ENCODE data around the gene TSPEAR. TPM values are rescaled to one million over a fixed set of nuclear protein-coding genes. Genes with fewer than 3 reads are reported as not detected.

Gene TSPEAR
- total and polyA plus RNA-seq, 9 of the 15 experiments (the other 6 are each of a cell fraction or from before 2014, with no cell fraction given), result not detected

DNA sequence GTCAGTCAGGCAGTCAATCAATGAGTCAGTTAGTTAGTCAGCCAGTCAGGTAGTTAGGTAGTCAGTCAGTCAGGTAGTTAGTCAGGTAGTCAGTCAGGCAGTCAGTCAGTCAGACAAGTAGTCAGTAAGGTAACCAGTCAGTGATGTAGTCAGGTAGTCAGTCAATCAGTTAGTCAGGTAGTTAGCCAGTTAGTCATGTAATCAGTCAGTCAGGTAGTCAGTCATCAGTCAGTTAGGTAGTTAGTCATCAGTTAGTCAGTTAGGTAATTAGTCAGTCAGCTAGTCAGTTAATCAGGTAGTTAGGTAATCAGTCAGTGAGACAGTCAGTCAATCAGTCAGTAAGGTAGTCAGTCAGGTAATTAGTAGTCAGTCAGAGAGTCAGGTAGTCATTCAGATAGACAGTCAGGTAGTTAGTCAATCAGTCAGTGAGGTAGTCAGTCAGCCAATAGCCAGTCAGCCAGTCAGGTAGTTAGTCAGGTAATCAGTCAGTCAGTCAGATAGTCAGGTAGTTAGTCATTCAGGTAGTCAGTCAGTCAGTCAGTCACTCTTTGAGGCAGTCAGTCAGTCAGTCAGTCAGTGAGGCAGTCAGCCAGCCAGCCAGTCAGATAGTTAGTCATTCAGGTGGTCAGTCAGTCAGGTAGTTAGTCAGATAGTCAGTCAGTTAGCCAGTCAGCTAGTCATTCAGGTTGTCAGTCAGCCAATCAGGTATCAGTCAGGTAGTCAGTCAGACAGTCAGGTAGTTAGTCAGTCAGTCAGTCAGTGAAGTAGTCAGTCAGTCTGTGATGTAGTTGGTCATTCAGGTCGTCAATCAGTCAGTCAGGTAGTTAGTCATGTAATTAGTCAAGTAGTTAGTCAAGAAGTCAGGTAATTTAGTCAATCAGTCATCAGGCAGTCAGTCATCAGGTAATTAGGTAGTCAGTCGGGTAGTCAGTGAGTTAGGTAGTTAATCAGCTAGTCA, 186.7 kb downstream of the TSPEAR start:
- ChIA-PET POLR2A (no interaction called here), CTCF (ENCODE audit: low intra/inter-chr PET ratio) (no interaction called here)
- intact Hi-C loops (cut with micrococcal nuclease) (no loop called here), in situ Hi-C loops (cut with MboI) (no loop called here)
- Histone ChIP-seq H3K27ac (ENCODE audit: extremely low read depth, low read depth, low read length) (no peak overlapping the region), H3K4me3 (no peak overlapping the region), H3K4me1 (replicated peaks in 1 of 2; ENCODE audit: control insufficient read depth in 2 of 2, insufficient read depth in 2 of 2, low read length in 2 of 2) (peaks cover 0 to 28% of the 10 kb centered on the region in 2 experiments; a peak in 1 of 5 replicates), H3K9ac (ENCODE audit: insufficient read depth in 1 of 2, low read depth in 2 of 2, low read length in 2 of 2) (no peak overlapping the region), H4K20me1 (replicated peaks; ENCODE audit: control insufficient read depth, insufficient read depth, low read length) (peaks cover 9% of the 10 kb centered on the region; the same call in 1 of the 2 replicates), H3K4me2 (ENCODE audit: insufficient read depth, low read length) (no peak overlapping the region), H3K9me3 (replicated peaks; ENCODE audit: control insufficient read depth, insufficient read depth, low read depth, low read length) (peaks cover 21% of the 10 kb centered on the region; the same call in 1 of the 2 replicates), H2AFZ (ENCODE audit: low read depth, low read length) (no peak overlapping the region), H3K79me2 (ENCODE audit: control insufficient read depth, insufficient read depth, low read length) (no peaks in the 10 kb centered on the region), H3K9me1 (ENCODE audit: control insufficient read depth, insufficient read depth, low read length) (no peaks in the 10 kb centered on the region), H3K36me3 (ENCODE audit: control insufficient read depth, insufficient read depth, low read length) (no peaks in the 10 kb centered on the region), H3K27me3 (ENCODE audit: control insufficient read depth in 2 of 2, insufficient read depth in 2 of 2, low read length in 2 of 2) (peaks cover 22 to 51% of the 10 kb centered on the region in 2 experiments; a peak in 3 of 5 replicates)
- TF ChIP-seq OTX1 (CRISPR knock-in tag; IDR thresholded peaks at IDR 0.05), result peak; percentile 21; the same call in 1 of the 2 replicates
- TF ChIP-seq, protein P1, sequence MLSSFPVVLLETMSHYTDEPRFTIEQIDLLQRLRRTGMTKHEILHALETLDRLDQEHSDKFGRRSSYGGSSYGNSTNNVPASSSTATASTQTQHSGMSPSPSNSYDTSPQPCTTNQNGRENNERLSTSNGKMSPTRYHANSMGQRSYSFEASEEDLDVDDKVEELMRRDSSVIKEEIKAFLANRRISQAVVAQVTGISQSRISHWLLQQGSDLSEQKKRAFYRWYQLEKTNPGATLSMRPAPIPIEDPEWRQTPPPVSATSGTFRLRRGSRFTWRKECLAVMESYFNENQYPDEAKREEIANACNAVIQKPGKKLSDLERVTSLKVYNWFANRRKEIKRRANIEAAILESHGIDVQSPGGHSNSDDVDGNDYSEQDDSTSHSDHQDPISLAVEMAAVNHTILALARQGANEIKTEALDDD (IDR thresholded peaks at IDR 0.05), result peak; percentile 77
- TF ChIP-seq, protein P2, sequence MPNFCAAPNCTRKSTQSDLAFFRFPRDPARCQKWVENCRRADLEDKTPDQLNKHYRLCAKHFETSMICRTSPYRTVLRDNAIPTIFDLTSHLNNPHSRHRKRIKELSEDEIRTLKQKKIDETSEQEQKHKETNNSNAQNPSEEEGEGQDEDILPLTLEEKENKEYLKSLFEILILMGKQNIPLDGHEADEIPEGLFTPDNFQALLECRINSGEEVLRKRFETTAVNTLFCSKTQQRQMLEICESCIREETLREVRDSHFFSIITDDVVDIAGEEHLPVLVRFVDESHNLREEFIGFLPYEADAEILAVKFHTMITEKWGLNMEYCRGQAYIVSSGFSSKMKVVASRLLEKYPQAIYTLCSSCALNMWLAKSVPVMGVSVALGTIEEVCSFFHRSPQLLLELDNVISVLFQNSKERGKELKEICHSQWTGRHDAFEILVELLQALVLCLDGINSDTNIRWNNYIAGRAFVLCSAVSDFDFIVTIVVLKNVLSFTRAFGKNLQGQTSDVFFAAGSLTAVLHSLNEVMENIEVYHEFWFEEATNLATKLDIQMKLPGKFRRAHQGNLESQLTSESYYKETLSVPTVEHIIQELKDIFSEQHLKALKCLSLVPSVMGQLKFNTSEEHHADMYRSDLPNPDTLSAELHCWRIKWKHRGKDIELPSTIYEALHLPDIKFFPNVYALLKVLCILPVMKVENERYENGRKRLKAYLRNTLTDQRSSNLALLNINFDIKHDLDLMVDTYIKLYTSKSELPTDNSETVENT (CRISPR knock-in tag; IDR thresholded peaks at IDR 0.05), result peak; percentile 13
- no peak for TF ChIP-seq ZNF232 (CRISPR knock-in tag; IDR thresholded peaks at IDR 0.05)
- 0 out of 2 replicates have a peak, but pooled peaks have one; percentile 16 for TF ChIP-seq GATA2 (CRISPR knock-in tag; IDR thresholded peaks at IDR 0.05)
- TF ChIP-seq TBP (optimal IDR thresholded peaks at IDR 0.05; ENCODE audit: low read depth, low read length), result no peak
- TF ChIP-seq, protein P3, sequence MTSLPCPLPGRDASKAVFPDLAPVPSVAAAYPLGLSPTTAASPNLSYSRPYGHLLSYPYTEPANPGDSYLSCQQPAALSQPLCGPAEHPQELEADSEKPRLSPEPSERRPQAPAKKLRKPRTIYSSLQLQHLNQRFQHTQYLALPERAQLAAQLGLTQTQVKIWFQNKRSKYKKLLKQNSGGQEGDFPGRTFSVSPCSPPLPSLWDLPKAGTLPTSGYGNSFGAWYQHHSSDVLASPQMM (CRISPR knock-in tag; IDR thresholded peaks at IDR 0.05), result peak; percentile 11; the same call in 1 of the 2 replicates
- TF ChIP-seq SMARCE1 (IDR thresholded peaks at IDR 0.05), result no peak
- TF ChIP-seq GTF2B (IDR thresholded peaks at IDR 0.05; ENCODE audit: extremely low read depth, insufficient read length), result no peak
- TF ChIP-seq ZNF584 (CRISPR knock-in tag; IDR thresholded peaks at IDR 0.05; ENCODE audit: low read depth), result no peak
- TF ChIP-seq, protein P4, sequence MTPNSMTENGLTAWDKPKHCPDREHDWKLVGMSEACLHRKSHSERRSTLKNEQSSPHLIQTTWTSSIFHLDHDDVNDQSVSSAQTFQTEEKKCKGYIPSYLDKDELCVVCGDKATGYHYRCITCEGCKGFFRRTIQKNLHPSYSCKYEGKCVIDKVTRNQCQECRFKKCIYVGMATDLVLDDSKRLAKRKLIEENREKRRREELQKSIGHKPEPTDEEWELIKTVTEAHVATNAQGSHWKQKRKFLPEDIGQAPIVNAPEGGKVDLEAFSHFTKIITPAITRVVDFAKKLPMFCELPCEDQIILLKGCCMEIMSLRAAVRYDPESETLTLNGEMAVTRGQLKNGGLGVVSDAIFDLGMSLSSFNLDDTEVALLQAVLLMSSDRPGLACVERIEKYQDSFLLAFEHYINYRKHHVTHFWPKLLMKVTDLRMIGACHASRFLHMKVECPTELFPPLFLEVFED (CRISPR knock-in tag; conservative IDR thresholded peaks at IDR 0.05), result 0 out of 2 replicates have a peak, but pooled peaks have one; percentile 34
- TF ChIP-seq ZNF347 (CRISPR knock-in tag; IDR thresholded peaks at IDR 0.05; ENCODE audit: low read depth), result no peak
- TF ChIP-seq XRCC3 (IDR thresholded peaks at IDR 0.05), result no peak
- DNase-seq (ENCODE audit: extremely low read depth in 1 of 4, low spot score in 3 of 4) (no peak), ATAC-seq (no peak), FAIRE-seq (peak; percentile 37)
- 2% methylated on average over 2 of the region's 2 CpGs for WGBS (ENCODE audit: insufficient coverage, low coverage, missing lambda C conversion rate)
- no TSS peak for BruUV-seq (replicated peaks)
